GM23248 (cell line): Measurements from ENCODE around the gene TYW3.

Source experiments
- EZH2 ChIP-seq: fragments of 200-600 bp; sonication (generic); IDR thresholded peaks from 2 replicates; pipeline ENCODE4 v1.6.1; 2018; ENCODE audit warnings: antibody characterized with exemption, mild to moderate bottlenecking; ENCODE audit not compliant: insufficient read depth, poor library complexity, severe bottlenecking
- EZH2phosphoT487 ChIP-seq: fragments of 200-600 bp; sonication (generic); IDR thresholded peaks from 2 replicates; pipeline ENCODE4 v1.6.1; 2018; ENCODE audit warnings: antibody characterized with exemption, moderate library complexity, mild to moderate bottlenecking, low read depth; ENCODE audit not compliant: insufficient read depth

- TF ChIP-seq EZH2phosphoT487 (no peak), EZH2 (no peak)
Measured at GRCh38 chr1:74767490-74767889, 34.5 kb downstream of the TYW3 start.
